ENCODE measurements around the gene SPOCD1.

DNA sequence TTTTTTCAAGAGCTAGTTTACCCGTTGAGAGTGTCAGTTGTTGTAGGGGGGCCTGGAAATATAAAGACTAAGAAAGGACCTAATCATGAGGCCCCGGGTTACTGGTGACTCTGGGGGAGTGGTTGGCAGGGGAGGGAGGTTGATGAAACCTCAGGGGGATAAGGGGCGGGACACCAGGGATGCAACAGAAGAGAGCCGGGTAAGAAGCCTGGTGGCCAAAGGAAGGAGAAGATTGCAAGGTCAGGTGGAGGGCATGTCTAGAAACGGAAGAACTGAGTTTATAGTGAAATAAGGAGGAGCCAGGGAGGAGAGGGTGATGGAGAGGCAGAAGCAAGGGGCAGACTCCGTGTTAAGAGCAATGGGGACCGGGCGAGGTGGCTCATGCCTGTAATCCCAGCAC, 12.5 kb upstream of the SPOCD1 start:
- TF ChIP-seq POLR2AphosphoS5 (IDR thresholded peaks at IDR 0.05; ENCODE audit: low read depth, low read length) (no peak), CHD2 (IDR thresholded peaks at IDR 0.05; ENCODE audit: low read length, partially characterized antibody) (no peak), EP300 (IDR thresholded peaks at IDR 0.05; ENCODE audit: borderline replicate concordance in 1 of 2, low read depth in 1 of 2, low read length in 1 of 2) (no peak), JUND (IDR thresholded peaks at IDR 0.05) (no peak)
- TF ChIP-seq, protein P1, sequence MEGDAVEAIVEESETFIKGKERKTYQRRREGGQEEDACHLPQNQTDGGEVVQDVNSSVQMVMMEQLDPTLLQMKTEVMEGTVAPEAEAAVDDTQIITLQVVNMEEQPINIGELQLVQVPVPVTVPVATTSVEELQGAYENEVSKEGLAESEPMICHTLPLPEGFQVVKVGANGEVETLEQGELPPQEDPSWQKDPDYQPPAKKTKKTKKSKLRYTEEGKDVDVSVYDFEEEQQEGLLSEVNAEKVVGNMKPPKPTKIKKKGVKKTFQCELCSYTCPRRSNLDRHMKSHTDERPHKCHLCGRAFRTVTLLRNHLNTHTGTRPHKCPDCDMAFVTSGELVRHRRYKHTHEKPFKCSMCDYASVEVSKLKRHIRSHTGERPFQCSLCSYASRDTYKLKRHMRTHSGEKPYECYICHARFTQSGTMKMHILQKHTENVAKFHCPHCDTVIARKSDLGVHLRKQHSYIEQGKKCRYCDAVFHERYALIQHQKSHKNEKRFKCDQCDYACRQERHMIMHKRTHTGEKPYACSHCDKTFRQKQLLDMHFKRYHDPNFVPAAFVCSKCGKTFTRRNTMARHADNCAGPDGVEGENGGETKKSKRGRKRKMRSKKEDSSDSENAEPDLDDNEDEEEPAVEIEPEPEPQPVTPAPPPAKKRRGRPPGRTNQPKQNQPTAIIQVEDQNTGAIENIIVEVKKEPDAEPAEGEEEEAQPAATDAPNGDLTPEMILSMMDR (IDR thresholded peaks at IDR 0.05) = no peak
- TF ChIP-seq, protein P2, sequence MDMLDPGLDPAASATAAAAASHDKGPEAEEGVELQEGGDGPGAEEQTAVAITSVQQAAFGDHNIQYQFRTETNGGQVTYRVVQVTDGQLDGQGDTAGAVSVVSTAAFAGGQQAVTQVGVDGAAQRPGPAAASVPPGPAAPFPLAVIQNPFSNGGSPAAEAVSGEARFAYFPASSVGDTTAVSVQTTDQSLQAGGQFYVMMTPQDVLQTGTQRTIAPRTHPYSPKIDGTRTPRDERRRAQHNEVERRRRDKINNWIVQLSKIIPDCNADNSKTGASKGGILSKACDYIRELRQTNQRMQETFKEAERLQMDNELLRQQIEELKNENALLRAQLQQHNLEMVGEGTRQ (IDR thresholded peaks at IDR 0.05; ENCODE audit: borderline replicate concordance, low read depth, low read length) = no peak
- TF ChIP-seq, protein P3, sequence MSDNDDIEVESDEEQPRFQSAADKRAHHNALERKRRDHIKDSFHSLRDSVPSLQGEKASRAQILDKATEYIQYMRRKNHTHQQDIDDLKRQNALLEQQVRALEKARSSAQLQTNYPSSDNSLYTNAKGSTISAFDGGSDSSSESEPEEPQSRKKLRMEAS (IDR thresholded peaks at IDR 0.05; ENCODE audit: low read depth) = no peak

All from SK-N-SH (cell line).